HG03039 (cell line): ENCODE data around the gene PIK3R3.

ENCODE experiments used
- ATAC-seq: cut with Tn5 transposase; IDR thresholded peaks from one replicate; pipeline ENCODE4 v1.9.1; 2021; ENCODE audit warnings: mild to moderate bottlenecking, moderate library complexity; ENCODE audit not compliant: unreplicated experiment

Gene PIK3R3

GRCh38 chr1:46030074-46030870, 102.2 kb downstream of the PIK3R3 start:
- ATAC-seq, result no peak

GRCh38 chr1:46027788-46028573, 104.4 kb downstream of the PIK3R3 start:
- no peak for ATAC-seq

GRCh38 chr1:46026531-46026930, 105.9 kb downstream of the PIK3R3 start:
- no peak for ATAC-seq

- ATAC-seq, result no peak
Observed at GRCh38 chr1:46021046-46021996, 111.1 kb downstream of the PIK3R3 start.

GRCh38 chr1:46020010-46020409, 112.4 kb downstream of the PIK3R3 start:
- ATAC-seq, result no peak

GRCh38 chr1:46019348-46019747, 113.1 kb downstream of the PIK3R3 start:
- ATAC-seq, result no peak

- ATAC-seq, result no peak
Observed at GRCh38 chr1:46017876-46018503, 114.4 kb downstream of the PIK3R3 start.

- no peak for ATAC-seq
Observed at GRCh38 chr1:46013581-46013980, 118.8 kb downstream of the PIK3R3 start.

- ATAC-seq, result no peak
Observed at GRCh38 chr1:46012236-46012635, 120.2 kb downstream of the PIK3R3 start.

- ATAC-seq, result no peak
Observed at GRCh38 chr1:46011121-46011695, 121.2 kb downstream of the PIK3R3 start.

GRCh38 chr1:46010611-46011010, 121.8 kb downstream of the PIK3R3 start:
- no peak for ATAC-seq

- no peak for ATAC-seq
Observed at GRCh38 chr1:46008585-46008984, 123.8 kb downstream of the PIK3R3 start.

GRCh38 chr1:46005594-46005993, 126.8 kb downstream of the PIK3R3 start:
- ATAC-seq, result no peak

- no peak for ATAC-seq
Observed at GRCh38 chr1:46004492-46004891, 127.9 kb downstream of the PIK3R3 start.

GRCh38 chr1:46003315-46003714, 129.1 kb downstream of the PIK3R3 start:
- no peak for ATAC-seq

- no peak for ATAC-seq
Observed at GRCh38 chr1:46002551-46003150, 129.8 kb downstream of the PIK3R3 start.

- ATAC-seq, result no peak
Observed at GRCh38 chr1:46001081-46001785, 131.2 kb downstream of the PIK3R3 start.

GRCh38 chr1:45999507-45999906, 132.9 kb downstream of the PIK3R3 start:
- no peak for ATAC-seq

- no peak for ATAC-seq
Observed at GRCh38 chr1:45998020-45998617, 134.3 kb downstream of the PIK3R3 start.
